Gastrocnemius medialis (tissue), 4 donors: ENCODE measurements around the gene CDK16.

Source experiments
- POLR2A ChIP-seq, 2 donors: fragments of 450-650 bp; IDR thresholded peaks; one replicate each; pipeline ENCODE4 v1.6.1; 2017; ENCODE audit warnings: antibody characterized with exemption in 2 of 2, mild to moderate bottlenecking in 2 of 2, moderate library complexity in 2 of 2
- TF ChIP-seq, protein P1 (sequence below), 5 experiments: fragments of 450-650 bp in 3 of 5; fragments of 200-600 bp in 2 of 5; sonication (generic) in 2 of 5; IDR thresholded peaks in 4 of 5; conservative IDR thresholded peaks in 1 of 5; 1 replicate in 4 of 5; 2 replicates in 1 of 5; pipeline ENCODE4 v1.5.1; 2016 to 2019; ENCODE audit warnings: antibody characterized with exemption in 5 of 5, mild to moderate bottlenecking in 3 of 5, moderate library complexity in 3 of 5

DNA sequence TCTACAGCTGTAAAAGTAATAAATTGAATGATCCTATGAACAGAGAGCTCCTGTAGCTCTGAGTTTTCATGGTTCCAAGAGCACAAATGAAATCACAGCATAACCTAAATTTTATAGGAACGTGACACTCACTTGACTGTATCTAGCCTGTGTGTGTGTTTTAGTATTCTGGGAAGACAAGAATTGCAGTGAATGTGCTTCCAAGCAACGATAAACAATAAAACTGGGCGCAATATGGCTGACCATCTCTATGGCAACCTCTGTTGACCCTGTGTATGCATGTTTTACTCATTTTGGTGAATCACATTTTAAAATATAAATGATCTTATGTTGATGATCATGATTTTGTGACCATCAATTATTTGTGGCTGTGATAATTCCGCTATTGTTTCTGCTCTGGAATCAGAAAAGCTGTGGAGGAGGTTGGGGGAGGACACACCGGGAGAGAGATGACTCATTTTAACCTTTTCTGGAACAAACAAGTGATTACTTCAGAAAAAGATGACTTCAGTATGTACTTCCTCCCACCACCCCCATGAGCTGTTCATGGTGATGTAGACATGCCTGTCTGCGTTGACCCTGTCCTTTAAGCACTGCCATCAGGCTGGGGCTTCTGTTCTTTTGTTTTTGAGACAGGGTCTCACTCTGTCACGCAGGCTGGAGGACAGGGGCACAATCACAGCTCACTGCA is 46.1 kb downstream of the CDK16 start:
- TF ChIP-seq, protein P1, sequence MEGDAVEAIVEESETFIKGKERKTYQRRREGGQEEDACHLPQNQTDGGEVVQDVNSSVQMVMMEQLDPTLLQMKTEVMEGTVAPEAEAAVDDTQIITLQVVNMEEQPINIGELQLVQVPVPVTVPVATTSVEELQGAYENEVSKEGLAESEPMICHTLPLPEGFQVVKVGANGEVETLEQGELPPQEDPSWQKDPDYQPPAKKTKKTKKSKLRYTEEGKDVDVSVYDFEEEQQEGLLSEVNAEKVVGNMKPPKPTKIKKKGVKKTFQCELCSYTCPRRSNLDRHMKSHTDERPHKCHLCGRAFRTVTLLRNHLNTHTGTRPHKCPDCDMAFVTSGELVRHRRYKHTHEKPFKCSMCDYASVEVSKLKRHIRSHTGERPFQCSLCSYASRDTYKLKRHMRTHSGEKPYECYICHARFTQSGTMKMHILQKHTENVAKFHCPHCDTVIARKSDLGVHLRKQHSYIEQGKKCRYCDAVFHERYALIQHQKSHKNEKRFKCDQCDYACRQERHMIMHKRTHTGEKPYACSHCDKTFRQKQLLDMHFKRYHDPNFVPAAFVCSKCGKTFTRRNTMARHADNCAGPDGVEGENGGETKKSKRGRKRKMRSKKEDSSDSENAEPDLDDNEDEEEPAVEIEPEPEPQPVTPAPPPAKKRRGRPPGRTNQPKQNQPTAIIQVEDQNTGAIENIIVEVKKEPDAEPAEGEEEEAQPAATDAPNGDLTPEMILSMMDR (IDR thresholded peaks at IDR 0.05 in 4 of 5, conservative IDR thresholded peaks at IDR 0.05 in 1 of 5) = no peak
- TF ChIP-seq POLR2A (IDR thresholded peaks at IDR 0.05) = no peak
